Astrocyte of the hippocampus (primary cell): ENCODE data around the gene PLA2R1.
"Not testable (repeated sequence)": the region's sequence is repeated elsewhere in the genome, so short reads cannot be mapped to it uniquely, and the experiment has no call there.

ENCODE experiments used
- DNase-seq: peaks from one replicate; pipeline ENCODE4 v3.0.0; 2011; ENCODE audit warnings: low read depth, low spot score

PLA2R1 gene

DNA sequence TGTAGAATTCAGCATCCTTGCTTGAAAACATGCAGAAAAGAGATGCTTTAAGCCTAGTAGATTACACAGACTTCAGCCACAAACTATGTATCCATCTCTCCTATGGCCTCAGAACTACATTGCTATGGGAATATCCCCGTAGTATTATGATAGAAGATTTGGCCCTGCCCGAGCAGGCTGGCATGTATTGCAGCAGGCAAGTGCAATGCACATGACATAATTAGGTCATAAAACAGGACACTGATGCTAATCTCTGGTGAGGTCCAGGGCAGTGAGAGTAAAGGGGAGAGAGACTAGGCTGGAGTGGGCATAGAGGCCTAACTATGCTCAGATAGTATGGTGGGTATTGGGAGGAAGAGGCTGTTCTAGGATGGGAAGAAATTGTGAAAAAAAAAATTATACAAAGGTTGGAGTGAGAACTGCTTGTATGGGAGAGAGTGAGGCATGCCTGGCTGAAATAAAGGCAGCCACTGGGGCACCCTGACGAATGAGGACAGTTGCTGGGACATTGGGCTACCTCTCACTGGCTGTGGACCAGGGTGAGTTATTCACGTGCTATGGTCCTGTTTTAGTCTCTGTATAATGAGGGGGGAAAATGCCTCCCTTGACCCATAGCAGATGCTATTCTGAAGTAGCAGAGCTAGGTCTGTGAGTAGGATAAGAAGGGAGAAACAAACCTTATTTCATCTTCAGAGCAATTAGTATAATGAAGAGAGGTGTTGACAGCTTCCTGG lies 1.6 kb upstream of the PLA2R1 start:
- no peak for DNase-seq

DNA sequence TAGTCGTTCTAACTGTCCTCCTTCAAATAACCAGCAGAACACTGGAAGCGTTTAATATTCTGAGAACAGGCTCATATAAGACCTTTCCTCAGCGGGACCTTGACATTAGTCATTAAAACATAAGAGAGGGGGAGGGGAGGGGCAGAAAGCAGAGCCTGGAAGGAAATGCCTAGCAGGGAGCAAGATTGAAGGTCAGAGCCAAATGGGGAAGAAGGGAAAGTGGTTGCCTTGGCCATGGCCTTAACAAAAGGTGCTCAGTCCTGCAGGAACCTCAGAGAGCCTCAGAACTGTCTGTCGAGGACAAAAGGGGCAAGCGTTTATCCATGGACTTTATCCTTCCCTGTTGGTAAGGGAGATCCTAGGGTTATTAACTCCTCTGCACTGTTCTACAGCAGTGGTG lies 856 bp upstream of the PLA2R1 start:
- no peak for DNase-seq

DNA sequence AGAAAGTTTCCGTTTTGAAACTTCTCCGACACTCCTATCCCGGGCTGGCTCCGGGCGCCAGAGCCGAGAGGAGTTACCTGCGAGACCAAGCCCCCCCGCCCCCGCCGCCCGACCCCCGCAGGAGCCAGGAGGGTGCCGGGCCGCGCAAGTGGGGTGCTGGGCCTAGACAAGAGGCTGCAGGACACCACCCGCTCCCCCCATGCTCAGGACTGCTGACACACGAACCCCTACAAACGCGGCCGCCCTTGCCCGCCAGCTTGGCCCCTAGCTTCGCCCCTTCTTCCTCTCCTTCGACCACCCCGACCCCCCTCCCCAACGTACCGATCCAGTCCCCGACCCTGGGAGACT lies 497 bp downstream of the PLA2R1 start:
- peak; percentile 16 for DNase-seq

DNA sequence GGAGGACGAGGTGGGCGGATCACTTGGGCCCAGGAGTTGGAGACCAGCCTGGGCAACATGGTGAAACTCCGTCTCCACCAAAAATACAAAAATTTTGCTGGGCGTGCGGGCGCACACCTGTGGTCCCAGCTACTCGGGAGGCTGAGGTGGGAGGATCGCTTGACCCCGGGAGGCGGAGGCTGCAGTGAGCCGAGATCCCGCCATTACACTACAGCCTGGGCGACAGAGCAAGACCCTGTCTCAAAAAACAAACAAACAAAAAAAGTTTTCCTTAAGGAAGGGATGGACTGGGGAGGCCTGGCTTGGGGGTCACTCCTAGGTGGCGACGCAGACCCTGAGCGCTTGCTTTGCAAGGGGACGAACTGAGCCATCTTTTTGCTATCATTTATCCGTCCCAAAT lies 882 bp downstream of the PLA2R1 start:
- no peak for DNase-seq

DNA sequence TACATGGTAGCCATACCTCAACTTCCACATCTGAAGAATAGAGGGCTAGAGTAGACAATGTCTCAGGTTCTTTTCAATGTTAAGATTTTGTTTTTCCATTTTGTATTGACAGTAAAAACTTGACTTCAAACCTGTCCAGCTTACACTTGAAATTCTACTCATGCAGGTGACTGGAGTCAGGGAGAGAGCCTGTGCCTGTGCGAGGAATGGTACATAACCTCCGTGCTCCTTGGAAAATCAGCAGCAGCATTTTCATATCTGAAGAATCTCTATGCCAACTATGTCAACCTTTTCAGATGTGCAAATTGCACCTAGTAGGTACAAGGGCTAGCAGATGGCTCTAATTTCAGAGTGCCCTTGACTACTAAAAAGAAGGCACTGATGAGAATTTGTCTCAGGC lies 2.1 kb downstream of the PLA2R1 start:
- no peak for DNase-seq

DNA sequence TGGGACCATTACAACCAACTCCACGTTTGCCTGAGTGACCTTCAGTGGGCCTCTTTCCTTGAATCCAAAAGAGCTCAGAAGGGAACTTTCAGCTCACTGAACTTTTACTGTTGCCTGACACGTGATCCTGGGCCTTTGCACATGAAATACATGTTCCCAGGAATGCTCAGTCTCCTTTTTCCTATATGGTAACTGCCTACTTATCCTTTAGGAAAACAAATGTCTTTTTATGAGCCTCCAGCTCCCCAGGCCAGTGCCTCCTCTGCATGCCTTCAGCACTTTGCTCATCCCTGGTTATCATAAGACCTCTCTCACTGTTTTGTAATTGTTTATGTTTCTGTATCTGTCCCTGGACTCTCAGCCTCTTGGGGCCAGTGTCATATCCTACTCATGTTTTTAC lies 5.1 kb downstream of the PLA2R1 start:
- no peak for DNase-seq

DNA sequence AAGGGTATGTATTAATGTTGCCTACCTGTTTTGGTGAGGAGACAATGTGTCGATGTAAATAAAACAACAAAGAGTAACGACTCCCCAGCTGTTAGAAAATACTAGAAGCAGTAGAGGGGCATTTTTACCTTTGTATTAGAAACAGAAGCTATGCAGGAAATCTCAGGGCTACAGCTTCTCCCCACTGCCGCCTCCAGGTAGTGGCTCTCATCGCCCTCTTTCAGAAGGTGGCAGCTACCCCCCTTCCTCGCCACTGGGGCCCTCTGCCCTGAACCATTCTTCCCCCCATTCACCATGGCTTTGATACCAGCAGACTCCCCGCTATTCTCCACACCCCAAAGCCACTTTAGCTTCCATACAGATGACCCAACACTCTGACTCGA lies 6.7 kb downstream of the PLA2R1 start:
- no peak for DNase-seq

DNA sequence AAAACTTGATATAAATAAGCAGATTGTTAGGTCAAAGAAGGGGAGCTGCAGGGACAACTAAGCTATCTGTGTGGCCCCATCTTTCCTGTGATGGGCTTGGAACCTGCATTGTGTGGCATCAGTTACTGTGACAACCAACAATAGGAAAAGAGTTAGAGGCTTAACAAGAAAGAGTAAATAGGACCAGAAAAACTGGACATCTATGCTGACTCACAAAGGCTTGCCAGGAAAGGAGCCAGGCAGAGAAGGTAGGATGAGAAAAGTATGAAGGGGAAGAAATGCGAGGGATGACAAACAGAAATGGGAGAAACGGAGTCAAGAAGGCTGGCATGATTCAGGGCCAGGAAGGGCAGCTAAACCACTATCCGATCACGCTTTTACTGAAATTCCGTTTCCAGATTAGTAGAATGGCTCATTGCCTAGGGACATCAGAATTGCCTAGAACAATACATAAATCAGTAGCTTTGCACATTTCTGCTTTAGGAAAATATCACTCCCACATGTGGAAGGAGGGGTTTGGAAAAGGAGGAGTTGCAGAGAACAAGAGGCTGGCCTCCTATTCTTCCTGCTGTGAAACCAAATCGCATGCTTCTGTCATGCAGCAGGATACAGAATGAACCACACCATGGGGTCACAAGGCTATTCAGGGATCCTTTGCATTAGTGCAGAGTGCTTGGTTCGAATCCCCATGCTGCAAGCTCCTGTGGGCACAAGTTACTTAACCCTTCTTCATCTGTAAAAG lies 7.3 kb downstream of the PLA2R1 start:
- peak; percentile 35 for DNase-seq

DNA sequence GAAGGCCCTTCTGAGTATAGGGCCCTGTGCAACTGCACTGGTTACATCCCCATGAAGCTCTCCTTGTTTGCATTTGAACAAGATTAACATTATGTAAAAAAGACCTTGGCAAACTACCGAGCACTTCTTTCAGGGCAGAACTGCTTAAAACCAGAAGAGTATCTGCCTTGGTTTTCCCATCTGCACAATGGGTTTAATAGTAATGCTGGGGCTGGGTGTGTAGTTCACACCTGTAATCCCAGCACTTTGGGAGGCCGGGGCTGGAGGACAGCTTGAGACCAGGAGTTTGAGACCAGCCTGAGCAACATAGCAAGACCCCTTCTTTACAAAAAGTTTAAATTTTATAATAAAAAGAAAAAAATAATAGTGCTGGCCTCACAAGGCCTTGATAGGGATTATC lies 8.5 kb downstream of the PLA2R1 start:
- DNase-seq, result no peak

DNA sequence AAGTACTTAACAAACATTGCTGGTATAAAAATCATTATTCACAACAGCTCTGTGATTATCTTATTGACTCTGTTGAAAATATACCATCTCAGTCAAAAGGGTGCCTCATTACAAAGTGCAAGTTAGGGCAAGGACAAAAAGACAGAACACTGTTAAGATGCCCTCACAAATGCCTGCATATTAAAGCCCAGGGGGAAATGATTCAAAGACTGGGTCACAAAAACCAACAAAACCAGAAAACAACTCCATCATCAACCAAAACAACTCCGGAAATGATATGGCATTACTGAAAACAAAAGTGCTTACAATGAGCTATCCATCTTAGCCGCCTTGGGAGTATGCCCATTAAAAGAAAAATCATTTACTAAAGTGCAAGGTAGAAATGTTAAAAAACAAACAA lies 9.9 kb downstream of the PLA2R1 start:
- no peak for DNase-seq

DNA sequence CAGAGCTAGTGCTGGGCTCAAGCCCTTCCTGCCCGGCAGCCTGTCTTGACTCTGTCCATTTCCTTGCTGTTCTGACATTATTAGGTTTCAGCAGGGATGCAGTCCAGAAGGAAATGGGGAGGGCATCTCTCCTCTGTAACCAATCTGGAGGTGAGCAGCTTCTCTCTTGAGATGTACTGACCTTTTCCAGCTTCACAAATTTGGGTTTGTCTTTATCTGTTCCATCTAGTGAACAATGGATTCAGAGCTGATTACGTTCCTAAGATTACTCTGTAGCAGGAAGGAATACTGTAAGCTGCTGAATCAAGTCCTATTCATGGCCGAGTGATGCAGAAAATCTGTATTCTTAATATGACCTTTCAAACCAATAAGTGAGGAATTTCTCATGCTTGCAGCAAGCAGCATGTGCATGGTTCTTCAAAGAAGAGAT lies 11.0 kb downstream of the PLA2R1 start:
- peak; percentile 38 for DNase-seq

DNA sequence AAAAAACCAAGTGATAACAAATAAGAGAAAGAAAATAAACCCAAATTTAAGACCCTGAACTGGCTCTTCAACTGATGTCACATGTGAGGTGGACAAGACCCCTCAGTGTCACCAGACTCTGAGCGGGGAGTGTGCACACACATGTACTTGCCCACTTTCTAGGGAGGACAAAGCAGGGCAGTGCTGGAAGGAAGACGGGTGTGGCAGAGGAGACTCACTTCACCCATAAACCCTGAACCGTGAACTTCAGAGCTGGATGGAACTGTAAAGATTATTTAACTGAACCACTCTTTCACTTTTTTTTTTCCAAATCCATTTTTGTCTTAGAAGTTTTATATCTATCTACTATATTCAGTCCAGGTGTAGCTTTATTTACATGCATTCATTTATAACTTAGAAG lies 12.3 kb downstream of the PLA2R1 start:
- no peak for DNase-seq

DNA sequence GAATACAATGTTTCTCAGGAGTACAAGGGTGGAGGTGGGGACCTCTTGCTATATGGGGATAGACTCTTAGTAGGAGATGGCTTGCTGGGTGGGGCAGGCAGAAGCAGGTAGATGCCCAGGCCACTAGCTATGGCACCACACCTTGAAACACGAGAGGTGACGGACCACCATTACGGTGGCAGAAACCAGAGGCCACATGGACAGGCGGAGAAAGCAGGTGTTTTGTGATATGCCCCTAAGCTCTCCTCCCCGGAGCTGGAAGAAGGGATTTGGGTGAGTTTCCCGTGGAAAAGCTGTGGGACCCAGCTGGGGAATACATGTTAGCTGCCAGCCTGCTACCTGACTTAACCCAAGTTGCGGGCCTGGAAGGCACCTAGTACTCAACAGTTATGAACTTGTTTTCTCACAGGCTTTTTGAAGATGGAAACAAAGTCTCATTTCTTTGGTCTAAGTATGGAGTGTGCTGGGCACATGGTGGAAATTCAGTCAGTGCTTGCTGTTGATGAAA lies 16.7 kb downstream of the PLA2R1 start:
- DNase-seq, result no peak

DNA sequence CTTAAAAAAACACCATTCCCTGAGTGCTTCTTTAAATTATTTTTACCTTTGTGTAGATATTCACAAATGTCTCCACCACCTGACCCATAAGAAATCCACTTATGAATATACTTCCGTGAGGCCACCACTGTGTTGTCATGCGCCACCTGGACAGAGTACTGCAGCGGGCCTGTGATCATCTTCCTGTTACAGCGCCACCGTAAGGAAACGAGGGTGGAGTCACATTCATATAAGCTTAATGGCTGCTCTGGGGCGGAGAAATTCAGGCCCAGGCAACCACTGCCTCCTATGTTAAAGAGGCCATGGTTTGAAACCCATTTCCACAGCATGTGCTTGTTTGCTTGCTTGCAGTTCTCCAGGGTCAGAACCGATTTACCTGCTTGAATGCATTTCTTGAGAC lies 17.7 kb downstream of the PLA2R1 start:
- DNase-seq, result no peak

DNA sequence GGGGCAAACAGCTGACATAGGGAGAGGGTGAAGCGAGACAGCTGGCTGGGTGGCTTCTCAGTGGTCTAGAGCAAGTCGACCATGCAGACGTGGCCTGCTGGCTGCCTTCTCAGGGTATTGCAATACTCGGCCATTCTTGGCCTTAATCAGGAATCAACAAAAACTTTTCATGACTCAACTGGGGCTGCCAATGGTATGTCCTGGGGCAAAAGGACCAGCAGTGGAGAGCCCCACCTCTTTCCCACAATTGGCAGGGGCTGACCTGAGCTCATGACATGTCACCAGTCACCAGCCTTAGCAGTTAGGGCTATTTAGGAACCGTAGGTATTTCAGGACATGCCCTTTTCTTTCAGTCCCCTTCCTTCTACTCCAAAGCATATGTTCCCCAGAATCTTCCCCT lies 19.1 kb downstream of the PLA2R1 start:
- peak; percentile 35 for DNase-seq

DNA sequence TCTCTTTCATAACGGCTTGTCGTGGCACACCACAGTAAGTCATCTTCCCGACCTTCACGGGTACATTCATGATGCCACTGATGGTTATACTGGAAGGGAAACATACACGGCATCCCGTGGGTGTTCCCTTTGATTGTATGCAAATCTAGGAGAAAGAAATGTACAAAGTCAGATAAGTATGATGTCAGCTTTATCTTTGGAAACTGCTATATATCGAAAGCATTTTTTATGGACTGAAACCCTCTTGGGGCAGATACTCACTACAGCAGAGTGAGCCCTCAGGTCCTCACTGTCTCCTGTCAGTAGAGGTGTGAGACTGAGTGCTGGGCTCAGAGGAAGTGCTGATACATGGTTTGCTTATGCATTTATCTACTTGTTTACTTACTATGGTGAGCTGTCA lies 20.4 kb downstream of the PLA2R1 start:
- no peak for DNase-seq

DNA sequence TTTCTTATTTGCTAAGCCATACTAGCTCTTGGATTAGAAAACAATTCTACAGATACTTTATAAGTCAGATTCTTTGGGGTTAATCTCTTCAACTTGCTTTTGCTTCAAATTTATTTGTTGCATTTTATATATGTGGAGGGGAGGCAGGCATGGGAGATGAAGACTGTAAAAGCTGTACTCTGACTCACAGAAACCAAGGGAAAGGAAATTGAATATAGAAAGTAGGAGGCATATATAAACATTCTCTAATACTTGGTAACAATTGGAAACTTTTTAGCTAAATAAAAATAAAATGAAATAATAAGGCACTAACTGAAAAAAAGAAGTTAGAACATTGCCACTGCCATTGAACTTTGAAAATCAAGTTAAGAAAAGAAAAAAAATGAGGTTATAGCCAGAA lies 21.3 kb downstream of the PLA2R1 start:
- DNase-seq, result no peak

DNA sequence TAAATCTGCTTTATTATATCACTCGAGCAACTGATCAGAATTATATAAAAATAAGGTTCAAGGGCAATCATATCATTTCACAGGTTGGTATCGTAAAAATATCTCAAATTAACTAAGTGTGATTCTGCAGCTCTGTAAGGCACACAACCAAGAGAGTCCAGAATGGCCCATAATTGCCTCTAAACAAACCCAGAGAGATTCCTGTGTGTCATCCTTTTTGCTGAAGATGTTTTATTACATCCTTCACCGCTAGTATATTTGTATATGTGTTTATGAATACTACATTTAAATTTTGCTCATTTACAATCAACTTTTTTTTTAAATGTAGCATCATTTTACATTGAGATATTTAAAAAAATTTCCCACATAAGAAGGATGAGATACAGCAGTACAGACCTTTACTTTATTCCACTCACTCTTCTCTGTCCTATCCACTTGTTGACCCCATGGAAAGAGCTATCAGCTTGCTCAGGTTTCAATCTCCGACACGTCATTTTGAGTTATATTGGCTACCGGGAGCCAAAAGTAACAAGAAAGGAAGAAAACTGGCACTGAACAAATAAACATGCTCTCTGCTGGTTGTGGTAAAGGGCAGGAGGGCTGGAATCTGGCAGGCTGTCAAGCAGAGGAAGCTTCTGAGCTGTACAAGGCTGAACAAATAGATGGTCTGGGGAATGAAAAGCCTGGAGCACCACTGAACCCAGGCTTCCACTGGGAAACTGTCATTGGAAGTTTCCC lies 23.1 kb downstream of the PLA2R1 start:
- peak; percentile 95 for DNase-seq

DNA sequence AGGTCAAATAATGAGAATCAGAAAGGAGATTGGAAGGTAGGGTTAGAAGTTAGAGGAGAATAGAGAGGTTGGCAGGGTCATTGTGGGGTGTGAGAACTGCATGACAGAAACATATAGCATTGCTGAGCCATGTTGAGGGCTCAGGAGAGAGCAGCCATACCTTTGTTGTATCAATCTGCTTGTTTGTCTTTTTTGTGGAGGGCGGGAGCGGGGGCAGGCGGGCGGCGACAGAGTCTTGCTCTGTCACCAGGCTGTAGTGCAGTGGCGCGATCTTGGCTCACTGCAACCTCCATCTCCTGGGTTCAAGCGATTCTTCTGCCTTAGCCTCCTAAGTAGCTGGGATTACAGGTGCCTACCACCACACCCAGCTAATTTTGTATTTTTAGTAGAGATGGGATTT lies 23.8 kb downstream of the PLA2R1 start:
- DNase-seq, result not testable (repeated sequence)

DNA sequence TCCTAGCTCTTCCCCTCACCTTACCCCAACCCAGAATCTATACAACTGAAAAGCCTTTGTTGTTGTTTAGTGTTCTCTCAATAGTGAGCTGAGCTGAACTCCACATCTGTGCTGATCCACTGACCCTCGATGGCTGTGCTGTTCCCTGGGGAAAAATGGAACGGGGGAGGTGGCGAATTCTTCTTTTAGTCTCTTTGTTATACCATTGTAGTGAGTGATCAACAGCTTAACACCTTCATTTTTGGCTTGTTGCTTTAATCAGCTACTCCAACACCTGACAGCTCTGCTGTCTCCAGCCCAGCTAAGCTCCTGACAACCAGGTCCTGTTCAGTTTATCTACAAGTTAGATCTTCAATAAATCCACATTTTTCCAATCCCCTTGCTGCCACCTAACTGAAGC lies 25.7 kb downstream of the PLA2R1 start:
- no peak for DNase-seq

DNA sequence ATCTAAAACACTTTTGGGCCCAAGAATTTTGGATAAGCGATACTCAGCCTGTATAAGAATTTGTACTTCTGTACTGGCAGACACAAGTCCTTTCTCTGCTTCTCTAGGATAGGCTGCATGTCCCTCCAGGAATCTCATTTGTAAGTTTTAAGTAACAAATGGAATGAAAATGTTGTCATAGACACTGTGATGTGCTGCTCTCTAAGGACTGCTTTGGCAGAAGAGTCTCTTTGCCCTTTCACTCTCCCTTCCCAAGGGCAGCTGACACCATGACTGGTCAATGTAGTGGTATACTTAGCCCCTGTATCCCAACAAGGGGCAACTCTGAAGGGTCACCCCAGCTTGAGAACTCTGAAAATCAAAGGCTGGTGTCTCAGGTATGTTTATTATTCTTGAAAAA lies 27.3 kb downstream of the PLA2R1 start:
- no peak for DNase-seq

DNA sequence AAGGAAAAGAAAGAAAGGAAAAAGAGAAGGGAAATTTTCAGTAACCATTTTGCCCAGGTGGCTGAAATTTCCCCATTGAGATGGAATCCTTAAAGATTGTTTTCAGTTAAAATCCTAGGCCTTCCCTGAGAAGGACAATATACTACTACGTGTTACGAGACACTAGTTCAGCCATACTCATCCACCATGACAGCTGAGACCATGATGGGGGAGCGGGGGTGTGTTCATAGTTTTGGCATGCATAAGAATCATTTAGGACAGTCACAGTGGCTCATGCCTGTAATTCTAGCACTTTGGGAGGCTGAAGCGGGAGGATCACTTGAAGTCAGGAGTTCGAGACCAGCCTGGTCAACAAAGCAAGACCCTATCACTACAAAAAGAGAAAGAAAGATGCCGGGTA lies 28.0 kb downstream of the PLA2R1 start:
- peak; percentile 6 for DNase-seq
